ENCODE results near the gene KRT86.
"Not testable (repeated sequence)": the region's sequence is repeated elsewhere in the genome, so short reads cannot be mapped to it uniquely, and the experiment has no call there.

KRT86 gene

GRCh38 chr12:52305921-52306705, 31.7 kb downstream of the KRT86 start:
- DNase-seq (ENCODE audit: low spot score in 2 of 2) (no peak), ATAC-seq (no peak)
- no peak overlapping the region for H3K4me3 Mint-ChIP-seq
- no peaks in the 10 kb centered on the region for H3K36me3 Mint-ChIP-seq
- H3K27ac Mint-ChIP-seq: no peak overlapping the region
- peaks cover 33% of the 10 kb centered on the region for H3K4me1 Mint-ChIP-seq
- no peaks in the 10 kb centered on the region for H3K9me3 Mint-ChIP-seq

GRCh38 chr12:52306731-52307130, 32.3 kb downstream of the KRT86 start:
- ATAC-seq (no peak), DNase-seq (ENCODE audit: low spot score in 2 of 2) (no peak)
- Mint-ChIP-seq H3K4me1 (peaks cover 33% of the 10 kb centered on the region), H3K36me3 (no peaks in the 10 kb centered on the region), H3K27ac (no peak overlapping the region), H3K9me3 (no peaks in the 10 kb centered on the region), H3K4me3 (no peak overlapping the region)

GRCh38 chr12:52307836-52308805, 33.7 kb downstream of the KRT86 start:
- Mint-ChIP-seq H3K27ac (no peak overlapping the region), H3K9me3 (no peaks in the 10 kb centered on the region), H3K36me3 (no peaks in the 10 kb centered on the region), H3K4me1 (peaks cover 33% of the 10 kb centered on the region), H3K4me3 (peak overlapping the region; percentile 61)
- ATAC-seq (peak; percentile 77), DNase-seq (ENCODE audit: low spot score in 2 of 2) (peak; percentile 30 to 62)

- DNase-seq (ENCODE audit: low spot score in 2 of 2): no peak
- peak overlapping the region; percentile 61 for H3K4me3 Mint-ChIP-seq
Observed at GRCh38 chr12:52308806-52309425, 34.5 kb downstream of the KRT86 start.

GRCh38 chr12:52310622-52311284, 36.3 kb downstream of the KRT86 start:
- no peak overlapping the region for H3K27ac Mint-ChIP-seq
- ATAC-seq: no peak

More at GRCh38 chr12:52308806-52309425, 34.5 kb downstream of the KRT86 start:
- Mint-ChIP-seq H3K9me3 (no peaks in the 10 kb centered on the region), H3K36me3 (no peaks in the 10 kb centered on the region), H3K4me1 (peaks cover 39% of the 10 kb centered on the region), H3K27ac (no peak overlapping the region)
- ATAC-seq: no peak

GRCh38 chr12:52311285-52311648, 36.8 kb downstream of the KRT86 start:
- Mint-ChIP-seq H3K4me1 (peaks cover 18% of the 10 kb centered on the region), H3K36me3 (no peaks in the 10 kb centered on the region), H3K9me3 (no peaks in the 10 kb centered on the region), H3K4me3 (no peak overlapping the region), H3K27ac (no peak overlapping the region)
- ATAC-seq (no peak), DNase-seq (ENCODE audit: low spot score in 2 of 2) (no peak)

More at GRCh38 chr12:52310622-52311284, 36.3 kb downstream of the KRT86 start:
- Mint-ChIP-seq H3K9me3 (no peaks in the 10 kb centered on the region), H3K36me3 (no peaks in the 10 kb centered on the region), H3K4me3 (no peak overlapping the region), H3K4me1 (peaks cover 23% of the 10 kb centered on the region)
- no peak for DNase-seq (ENCODE audit: low spot score in 2 of 2)

- peaks cover 18% of the 10 kb centered on the region for H3K4me1 Mint-ChIP-seq
- H3K27ac Mint-ChIP-seq: peak overlapping the region; percentile 9
- DNase-seq (ENCODE audit: low spot score in 2 of 2) (no peak), ATAC-seq (no peak)
- H3K36me3 Mint-ChIP-seq: no peaks in the 10 kb centered on the region
- no peaks in the 10 kb centered on the region for H3K9me3 Mint-ChIP-seq
- no peak overlapping the region for H3K4me3 Mint-ChIP-seq
Observed at GRCh38 chr12:52312086-52312485, 37.6 kb downstream of the KRT86 start.

- H3K36me3 Mint-ChIP-seq: no peaks in the 10 kb centered on the region
- no peak overlapping the region for H3K27ac Mint-ChIP-seq
- no peaks in the 10 kb centered on the region for H3K9me3 Mint-ChIP-seq
- H3K4me1 Mint-ChIP-seq: peaks cover 12% of the 10 kb centered on the region
- no peak overlapping the region for H3K4me3 Mint-ChIP-seq
- no peak for DNase-seq (ENCODE audit: low spot score in 2 of 2)
- ATAC-seq: no peak
Observed at GRCh38 chr12:52313461-52313860, 39.0 kb downstream of the KRT86 start.

GRCh38 chr12:52313926-52314325, 39.5 kb downstream of the KRT86 start:
- H3K4me3 Mint-ChIP-seq: no peak overlapping the region
- no peaks in the 10 kb centered on the region for H3K36me3 Mint-ChIP-seq
- peaks cover 7% of the 10 kb centered on the region for H3K4me1 Mint-ChIP-seq
- ATAC-seq: no peak
- no peak overlapping the region for H3K27ac Mint-ChIP-seq
- no peaks in the 10 kb centered on the region for H3K9me3 Mint-ChIP-seq
- no peak for DNase-seq (ENCODE audit: low spot score in 2 of 2)

GRCh38 chr12:52314511-52314910, 40.1 kb downstream of the KRT86 start:
- H3K4me3 Mint-ChIP-seq: no peak overlapping the region

GRCh38 chr12:52315721-52316120, 41.3 kb downstream of the KRT86 start:
- H3K4me1 Mint-ChIP-seq, H3K36me3 Mint-ChIP-seq, H3K4me3 Mint-ChIP-seq, H3K9me3 Mint-ChIP-seq, H3K27ac Mint-ChIP-seq, ATAC-seq: not testable (repeated sequence)
- peak in 1 of 2 donors; percentile 61 for DNase-seq (ENCODE audit: low spot score in 2 of 2)

More at GRCh38 chr12:52314511-52314910, 40.1 kb downstream of the KRT86 start:
- H3K27ac Mint-ChIP-seq: no peak overlapping the region
- DNase-seq (ENCODE audit: low spot score in 2 of 2) (no peak), ATAC-seq (no peak)
- no peaks in the 10 kb centered on the region for H3K36me3 Mint-ChIP-seq
- H3K9me3 Mint-ChIP-seq: no peaks in the 10 kb centered on the region
- H3K4me1 Mint-ChIP-seq: peaks cover 6% of the 10 kb centered on the region

- DNase-seq (ENCODE audit: low spot score in 2 of 2) (no peak), ATAC-seq (no peak)
- H3K4me1 Mint-ChIP-seq: peaks cover 6% of the 10 kb centered on the region
- no peaks in the 10 kb centered on the region for H3K9me3 Mint-ChIP-seq
- H3K27ac Mint-ChIP-seq: no peak overlapping the region
- H3K4me3 Mint-ChIP-seq: no peak overlapping the region
- no peaks in the 10 kb centered on the region for H3K36me3 Mint-ChIP-seq
Observed at GRCh38 chr12:52316290-52316689, 41.8 kb downstream of the KRT86 start.

GRCh38 chr12:52316701-52317100, 42.3 kb downstream of the KRT86 start:
- Mint-ChIP-seq H3K4me1 (peaks cover 6% of the 10 kb centered on the region), H3K27ac (no peak overlapping the region), H3K9me3 (no peaks in the 10 kb centered on the region), H3K36me3 (no peaks in the 10 kb centered on the region), H3K4me3 (no peak overlapping the region)
- ATAC-seq (no peak), DNase-seq (ENCODE audit: low spot score in 2 of 2) (no peak)

GRCh38 chr12:52317468-52318052, 43.1 kb downstream of the KRT86 start:
- Mint-ChIP-seq H3K4me1 (peaks cover 6% of the 10 kb centered on the region), H3K4me3 (no peak overlapping the region), H3K9me3 (no peaks in the 10 kb centered on the region), H3K27ac (no peak overlapping the region), H3K36me3 (no peaks in the 10 kb centered on the region)
- no peak for DNase-seq (ENCODE audit: low spot score in 2 of 2)
- no peak for ATAC-seq

Measured in stimulated activated effector memory CD8-positive, alpha-beta T cell treated with anti-CD3 and anti-CD28 coated beads, Interleukin-12 subunit alpha, Interleukin-12 subunit beta, amount 100 ng/mL, for 72 hours (primary cell).